NCI-H1436 treated with DMSO at 0.1 percent for 48 hours (cell line): ENCODE measurements around the gene LY9.

Source experiments
- DNase-seq: peaks from one replicate; lab custom pipeline; 2025; lab: John Stamatoyannopoulos, UW

Gene LY9

GRCh38 chr1:160795951-160796383, at the start of gene LY9:
LY9 (plus strand) TSS chr1:160796174; CDS start chr1:160796188, 14 bp downstream.
- no peak for DNase-seq

- no peak for DNase-seq
These were observed 49.0 kb upstream of the LY9 start for GRCh38 chr1:160746836-160747500.

GRCh38 chr1:160747717-160748116, 48.3 kb upstream of the LY9 start:
- DNase-seq, result no peak

GRCh38 chr1:160748181-160748877, 47.6 kb upstream of the LY9 start:
- no peak for DNase-seq

GRCh38 chr1:160748878-160749269, 47.1 kb upstream of the LY9 start:
- DNase-seq, result no peak

GRCh38 chr1:160750608-160751007, 45.4 kb upstream of the LY9 start:
- no peak for DNase-seq

GRCh38 chr1:160752406-160752805, 43.6 kb upstream of the LY9 start:
- no peak for DNase-seq

- DNase-seq, result no peak
These were observed 43.0 kb upstream of the LY9 start for GRCh38 chr1:160752924-160753323.

- no peak for DNase-seq
These were observed 42.4 kb upstream of the LY9 start for GRCh38 chr1:160753594-160753993.

GRCh38 chr1:160755461-160755860, 40.5 kb upstream of the LY9 start:
- no peak for DNase-seq

GRCh38 chr1:160755911-160756848, 39.8 kb upstream of the LY9 start:
- DNase-seq, result no peak

- DNase-seq, result no peak
These were observed 39.1 kb upstream of the LY9 start for GRCh38 chr1:160756849-160757201.

- no peak for DNase-seq
These were observed 37.5 kb upstream of the LY9 start for GRCh38 chr1:160758521-160758920.

GRCh38 chr1:160759740-160760139, 36.2 kb upstream of the LY9 start:
- DNase-seq, result no peak

- no peak for DNase-seq
These were observed 34.9 kb upstream of the LY9 start for GRCh38 chr1:160761046-160761445.

- no peak for DNase-seq
These were observed 34.1 kb upstream of the LY9 start for GRCh38 chr1:160761886-160762285.

GRCh38 chr1:160763993-160764392, 32.0 kb upstream of the LY9 start:
- no peak for DNase-seq

GRCh38 chr1:160767395-160768294, 28.3 kb upstream of the LY9 start:
- DNase-seq, result no peak

GRCh38 chr1:160768295-160768657, 27.7 kb upstream of the LY9 start:
- no peak for DNase-seq

GRCh38 chr1:160772331-160772730, 23.6 kb upstream of the LY9 start:
- no peak for DNase-seq

GRCh38 chr1:160773093-160773492, 22.9 kb upstream of the LY9 start:
- DNase-seq, result no peak
